Keratinocyte (primary cell): Measurements from ENCODE around the gene CMSS1. TPM values are rescaled to one million over a fixed set of nuclear protein-coding genes. Genes with fewer than 3 reads are reported as not detected.

ENCODE experiments used
- DNase-seq: peaks from one replicate; pipeline ENCODE4 v3.0.0-alpha.2; 2011; ENCODE audit warnings: low read depth, missing footprints, low spot score
- FAIRE-seq: peaks from 2 replicates; lab custom pipeline; 2011; peaks lifted over from hg19 to GRCh38; lab: Jason Lieb, UNC
- H2AFZ ChIP-seq: 2 replicates; pipeline ENCODE4 v1.6.0; 2012; ENCODE audit warnings: low read length, control low read depth, inconsistent platforms; ENCODE audit not compliant: control insufficient read depth
- H3K27ac ChIP-seq: 2 replicates; pipeline ENCODE4 v1.5.1; 2011; ENCODE audit warnings: low read length; ENCODE audit not compliant: control insufficient read depth, insufficient read depth
- H3K27me3 ChIP-seq: 3 replicates; pipeline ENCODE4 v1.6.0; 2011; ENCODE audit warnings: low read length; ENCODE audit not compliant: control insufficient read depth, insufficient read depth; ENCODE audit errors: extremely low read depth
- H3K36me3 ChIP-seq, 2 experiments: 2 replicates in 1 of 2; 3 replicates in 1 of 2; pipeline ENCODE4 v1.5.1; 2011; ENCODE audit warnings: low read length in 2 of 2, mild to moderate bottlenecking in 1 of 2; ENCODE audit not compliant: control insufficient read depth in 2 of 2, insufficient read depth in 2 of 2; ENCODE audit errors: extremely low read depth in 1 of 2
- H3K4me1 ChIP-seq: 3 replicates; pipeline ENCODE4 v1.5.1; 2011; ENCODE audit warnings: low read length; ENCODE audit not compliant: control insufficient read depth, insufficient read depth; ENCODE audit errors: extremely low read depth
- H3K4me2 ChIP-seq: 3 replicates; pipeline ENCODE4 v1.6.0; 2011; ENCODE audit warnings: low read depth, low read length; ENCODE audit not compliant: control insufficient read depth, insufficient read depth; ENCODE audit errors: extremely low read depth
- H3K4me3 ChIP-seq, 3 experiments: fragments of 200-600 bp in 1 of 3; sonication (generic) in 1 of 3; 2 replicates in 2 of 3; 3 replicates in 1 of 3; pipeline ENCODE4 v1.5.1; 2011 to 2016; ENCODE audit warnings: low read length in 3 of 3, mild to moderate bottlenecking in 3 of 3, control low read depth in 2 of 3, inconsistent platforms in 1 of 3, low read depth in 1 of 3, mixed read lengths in 1 of 3, mixed run types in 1 of 3, moderate library complexity in 1 of 3; ENCODE audit not compliant: control insufficient read depth in 2 of 3, insufficient read depth in 2 of 3; ENCODE audit errors: extremely low read depth in 1 of 3
- H3K79me2 ChIP-seq: 2 replicates; pipeline ENCODE4 v1.6.0; 2012; ENCODE audit warnings: low read length; ENCODE audit not compliant: control insufficient read depth, insufficient read depth
- H3K9ac ChIP-seq: 3 replicates; pipeline ENCODE4 v1.6.0; 2011; ENCODE audit warnings: low read length; ENCODE audit not compliant: control insufficient read depth, insufficient read depth; ENCODE audit errors: extremely low read depth
- H3K9me1 ChIP-seq: 3 replicates; pipeline ENCODE4 v1.6.0; 2011; ENCODE audit warnings: low read length; ENCODE audit not compliant: control insufficient read depth, insufficient read depth; ENCODE audit errors: extremely low read depth
- H3K9me3 ChIP-seq: 2 replicates; pipeline ENCODE4 v1.5.1; 2012; ENCODE audit warnings: low read depth, low read length; ENCODE audit not compliant: control insufficient read depth
- H4K20me1 ChIP-seq: 3 replicates; pipeline ENCODE4 v1.6.0; 2011; ENCODE audit warnings: low read length; ENCODE audit not compliant: control insufficient read depth, insufficient read depth; ENCODE audit errors: extremely low read depth
- CTCF ChIP-seq, 3 experiments: IDR thresholded peaks in 1 of 3; conservative IDR thresholded peaks in 1 of 3; optimal IDR thresholded peaks in 1 of 3; 2 replicates in 2 of 3; 3 replicates in 1 of 3; pipeline versions ENCODE3 to v1.5.1; 2011; ENCODE audit warnings: low read length in 3 of 3, mild to moderate bottlenecking in 3 of 3, moderate library complexity in 2 of 3, control low read depth in 1 of 3, inconsistent platforms in 1 of 3; ENCODE audit not compliant: insufficient read depth in 2 of 3; ENCODE audit errors: extremely low read depth in 1 of 3
- EZH2 ChIP-seq: IDR thresholded peaks from one replicate; pipeline ENCODE4 v1.6.1; 2012; ENCODE audit warnings: inconsistent platforms, mild to moderate bottlenecking, low read length, moderate library complexity
- dilution Hi-C: fragments of 300-500 bp; cut with MboI; formaldehyde crosslinking; loops from one replicate; pipeline ENCODE4 v1.7.0; 2020; ENCODE audit warnings: low sequenced_read_pairs; ENCODE audit not compliant: extremely low pct_ligation_motif_present
- polyA plus RNA-seq, 5 experiments: library from polyadenylated mRNA; depleted of rRNA in 3 of 5; stranded (reverse) in 3 of 5; stranded (forward) in 1 of 5; unstranded in 1 of 5; fragments of >200 nt; gene quantifications; 1 replicate in 1 of 5; 2 replicates in 3 of 5; 3 replicates in 1 of 5; pipeline versions ENCODE4 v1.2.1 to v1.2.3, GENCODE V29; 2011 to 2012; ENCODE audit warnings: missing spikeins in 2 of 5, low read depth in 1 of 5, low replicate concordance in 1 of 5

The CMSS1 gene
- polyA plus RNA-seq, 1 donor (not counting 4 experiments of a cell fraction or from before 2014, with no cell fraction given): 37.2 TPM

GRCh38 chr3:99947356-99947755 lies 129.7 kb downstream of the CMSS1 start:
- Histone ChIP-seq H3K4me3 (no peak overlapping the region), H3K36me3 (no peaks in the 10 kb centered on the region), H3K9me3 (no peaks in the 10 kb centered on the region), H4K20me1 (no peaks in the 10 kb centered on the region), H3K27ac (no peak overlapping the region), H2AFZ (no peak overlapping the region), H3K9me1 (no peaks in the 10 kb centered on the region), H3K79me2 (no peaks in the 10 kb centered on the region), H3K9ac (no peak overlapping the region), H3K4me1 (peaks cover 6% of the 10 kb centered on the region), H3K4me2 (no peak overlapping the region), H3K27me3 (no peaks in the 10 kb centered on the region)
- FAIRE-seq: no peak
- DNase-seq: no peak
- TF ChIP-seq CTCF (optimal IDR thresholded peaks at IDR 0.05 in 1 of 3, IDR thresholded peaks at IDR 0.05 in 1 of 3, conservative IDR thresholded peaks at IDR 0.05 in 1 of 3; ENCODE audit: extremely low read depth in 1 of 3, insufficient read depth in 2 of 3, low read length in 3 of 3) (no peak), EZH2 (no peak)
- dilution Hi-C loops: no loop called here

GRCh38 chr3:99948467-99949089 lies 130.9 kb downstream of the CMSS1 start:
- FAIRE-seq: no peak
- Histone ChIP-seq H3K4me3 (no peak overlapping the region), H3K4me1 (peaks cover 6% of the 10 kb centered on the region), H3K36me3 (no peaks in the 10 kb centered on the region), H3K27ac (no peak overlapping the region), H3K9me3 (no peaks in the 10 kb centered on the region), H2AFZ (no peak overlapping the region), H3K4me2 (no peak overlapping the region), H3K9ac (no peak overlapping the region), H4K20me1 (no peaks in the 10 kb centered on the region), H3K27me3 (no peaks in the 10 kb centered on the region), H3K9me1 (no peaks in the 10 kb centered on the region), H3K79me2 (no peaks in the 10 kb centered on the region)
- TF ChIP-seq EZH2 (no peak), CTCF (optimal IDR thresholded peaks at IDR 0.05 in 1 of 3, IDR thresholded peaks at IDR 0.05 in 1 of 3, conservative IDR thresholded peaks at IDR 0.05 in 1 of 3; ENCODE audit: extremely low read depth in 1 of 3, insufficient read depth in 2 of 3, low read length in 3 of 3) (no peak)
- DNase-seq: no peak
- dilution Hi-C loops: no loop called here
